Stimulated activated naive CD4-positive, alpha-beta T cell treated with Interleukin-2 at 50 U/mL for 16 hours (primary cell): ENCODE results near the gene BHMT.
"Not testable (repeated sequence)": the region's sequence is repeated elsewhere in the genome, so short reads cannot be mapped to it uniquely, and the experiment has no call there.

Experiments used
- DNase-seq: peaks from one replicate; lab custom pipeline; 2025; lab: John Stamatoyannopoulos, UW

BHMT gene

DNA sequence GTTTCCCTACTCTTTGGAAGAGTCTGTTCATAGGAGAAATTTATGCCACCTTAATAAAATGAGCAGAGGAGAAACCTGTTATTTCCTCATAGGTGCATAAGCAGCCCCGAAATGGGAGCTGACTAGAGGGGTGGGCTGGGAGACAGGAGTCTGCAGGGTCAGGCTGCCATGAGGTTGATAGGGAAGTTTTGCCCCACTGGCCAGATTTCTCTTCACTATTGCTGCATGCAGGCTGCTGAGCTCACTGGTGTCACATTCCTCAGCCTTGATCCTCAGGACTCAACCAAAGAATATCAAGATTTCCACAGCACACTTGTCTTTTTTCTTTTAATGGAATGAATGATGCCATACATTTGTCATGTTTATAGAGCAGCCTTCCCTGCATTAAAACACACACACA is 60.7 kb downstream of the BHMT start:
- no peak for DNase-seq

DNA sequence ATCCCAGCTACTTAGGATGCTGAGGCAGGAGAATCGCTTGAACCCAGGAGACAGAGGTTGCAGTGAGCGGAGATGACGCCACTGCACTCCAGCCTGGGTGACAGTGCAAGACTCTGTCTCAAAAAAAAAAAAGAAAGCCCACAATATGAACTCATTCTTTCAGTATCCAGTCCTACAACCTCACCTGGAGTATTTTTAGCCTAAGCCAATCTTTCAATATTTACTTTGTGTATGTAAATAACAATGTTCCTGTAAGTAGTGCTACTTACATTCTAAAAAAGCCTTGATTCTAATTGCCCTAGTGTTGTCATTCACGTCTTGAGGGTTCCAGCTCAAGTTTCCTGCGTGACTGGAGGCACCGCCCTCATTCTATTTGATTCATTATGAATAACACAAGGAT is 62.0 kb downstream of the BHMT start:
- DNase-seq, result no peak

DNA sequence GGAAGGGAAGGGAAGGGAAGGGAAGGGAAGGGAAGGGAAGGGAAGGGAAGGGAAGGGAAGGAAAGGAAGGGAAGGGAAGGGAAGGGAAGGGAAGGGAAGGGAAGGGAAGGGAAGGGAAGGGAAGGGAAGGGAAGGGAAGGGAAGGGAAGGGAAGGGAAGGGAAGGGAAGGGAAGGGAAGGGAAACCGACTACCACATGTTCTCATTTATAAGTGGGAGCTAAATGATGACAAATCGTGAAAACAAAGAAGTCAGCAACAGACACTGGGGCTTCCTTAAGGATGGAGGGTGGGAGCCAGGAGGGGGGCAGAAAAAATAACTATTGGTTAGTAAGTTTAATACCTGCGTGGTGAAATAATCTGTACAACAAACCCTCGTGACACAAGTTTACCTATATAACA is 68.8 kb downstream of the BHMT start:
- not testable (repeated sequence) for DNase-seq

DNA sequence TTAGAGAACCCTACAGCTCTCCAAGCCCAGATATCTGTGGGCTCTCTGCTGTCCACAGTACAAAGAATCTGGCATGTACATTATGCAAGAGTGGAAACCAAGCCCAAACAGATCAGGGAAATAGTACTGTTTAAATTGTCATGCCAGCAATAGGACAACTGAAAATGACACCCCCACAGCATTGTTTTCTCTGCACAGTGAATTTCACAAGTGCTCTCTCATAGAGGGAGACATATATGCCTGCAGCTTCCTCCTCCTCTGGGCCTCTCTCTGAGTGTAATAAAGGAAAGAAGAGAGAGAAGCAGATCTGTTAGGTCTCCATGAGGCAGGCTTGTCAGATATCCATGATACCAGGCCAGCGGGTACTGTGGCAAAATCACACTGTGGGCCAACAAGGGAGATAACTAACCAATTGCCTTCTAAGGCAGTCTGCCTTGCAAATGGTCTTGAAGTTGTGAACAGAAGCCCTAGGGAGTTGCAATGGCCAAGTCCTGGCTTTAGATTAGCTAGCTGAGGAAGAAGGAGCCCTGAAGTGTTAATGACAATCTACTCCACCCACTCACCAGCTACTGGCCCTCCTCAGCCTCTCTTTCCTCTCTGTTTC is 69.9 kb downstream of the BHMT start:
- no peak for DNase-seq
